ENCODE data around the gene ZMYND8. TPM values are rescaled to one million over a fixed set of nuclear protein-coding genes. Genes with fewer than 3 reads are reported as not detected.

Gene ZMYND8
- total and polyA plus RNA-seq, 10 of the 15 experiments (the other 5 are each of a cell fraction or from before 2014, with no cell fraction given): 12.9 to 54.8 (median 23.1) TPM

GRCh38 chr20:47227576-47227975, 128.9 kb downstream of the ZMYND8 start:
- ATAC-seq: no peak
- Histone ChIP-seq H4K20me1 (ENCODE audit: control insufficient read depth, insufficient read depth) (no peaks in the 10 kb centered on the region), H3K27ac (ENCODE audit: control insufficient read depth, insufficient read depth) (no peak overlapping the region), H3K4me1 (ENCODE audit: control insufficient read depth, insufficient read depth, low read length) (no peaks in the 10 kb centered on the region), H3K27me3 (replicated peaks in 1 of 2; ENCODE audit: control insufficient read depth in 2 of 2, insufficient read depth in 2 of 2, low read length in 1 of 2) (no peaks in the 10 kb centered on the region), H3K4me2 (ENCODE audit: control insufficient read depth, insufficient read depth) (no peak overlapping the region), H3K36me3 (ENCODE audit: control insufficient read depth in 2 of 2, insufficient read depth in 2 of 2, low read length in 1 of 2) (peaks cover 26 to 45% of the 10 kb centered on the region in 2 experiments), H3K9me3 (replicated peaks; ENCODE audit: control insufficient read depth, insufficient read depth, low read length) (no peaks in the 10 kb centered on the region), H3K9ac (ENCODE audit: control insufficient read depth, insufficient read depth, low read length) (no peak overlapping the region), H2AFZ (ENCODE audit: control insufficient read depth, low read depth, low read length) (no peak overlapping the region), H3K79me2 (ENCODE audit: control insufficient read depth, insufficient read depth, low read length) (no peaks in the 10 kb centered on the region), H3K4me3 (no peak overlapping the region)
- in situ Hi-C loops (cut with MboI) (no loop called here), intact Hi-C loops (cut with micrococcal nuclease; ENCODE audit: unreplicated experiment) (no loop called here)
- FAIRE-seq: no peak
- RAD21 ChIA-PET (ENCODE audit: unreplicated experiment): interaction anchor here (1.5 kb wide), 1 partner anchor 156 kb away, joined by 4 read pairs; no protein-coding TSS in a partner anchor
- POLR2A ChIA-PET: interaction anchor here (0.8 to 0.9 kb wide), 2 partner anchors 9 to 14 kb away, joined by 3 to 5 read pairs; no protein-coding TSS in a partner anchor
- 88% methylated on average over 9 of the region's 9 CpGs for WGBS (ENCODE audit: insufficient coverage, insufficient replicate concordance, low lambda C conversion rate, missing lambda C conversion rate)
- CTCF ChIA-PET: interaction anchor here (1.1 to 3.2 kb wide), 4 partner anchors 21 to 157 kb away, joined by 3 to 13 read pairs (median 4); no protein-coding TSS in a partner anchor
- no TSS peak for BruUV-seq (replicated peaks)
- no peak for TF ChIP-seq NR2F1 (conservative IDR thresholded peaks at IDR 0.05)
- peak; percentile 55; the same call in 1 of the 2 replicates for TF ChIP-seq NFXL1 (IDR thresholded peaks at IDR 0.05; ENCODE audit: borderline replicate concordance)
- SMC1A ChIA-PET (ENCODE audit: uncharacterized antibody, unreplicated experiment): interaction anchor here (0.9 to 2.2 kb wide), 2 partner anchors 14 to 156 kb away, joined by 4 to 8 read pairs; no protein-coding TSS in a partner anchor
- DNase-seq (ENCODE audit: low read depth, low spot score): no peak

DNA sequence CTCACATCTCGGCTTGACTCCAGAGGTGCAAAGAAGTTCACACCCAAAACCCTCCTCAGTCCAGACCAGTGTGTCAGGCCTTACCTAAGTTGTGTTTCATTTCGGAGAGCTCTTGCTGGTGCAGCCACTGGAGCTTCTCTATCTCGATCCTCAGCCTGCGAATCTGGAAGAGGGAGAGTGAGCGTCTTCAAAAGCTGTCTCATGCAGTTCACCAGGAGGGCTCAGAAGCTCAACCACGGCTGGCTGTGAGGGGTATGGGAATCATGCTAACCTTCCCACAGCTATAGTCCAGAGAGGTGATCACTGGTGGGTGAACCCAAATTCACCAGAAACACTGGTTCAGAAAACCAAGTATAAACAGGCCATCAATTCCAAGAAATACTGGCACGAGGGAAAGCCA, 129.4 kb downstream of the ZMYND8 start:
- in situ Hi-C loops (cut with MboI) (no loop called here), intact Hi-C loops (cut with micrococcal nuclease; ENCODE audit: unreplicated experiment) (no loop called here)
- H3K27ac ChIP-seq (ENCODE audit: control insufficient read depth, insufficient read depth): no peak overlapping the region
- no peaks in the 10 kb centered on the region for H3K9me3 ChIP-seq (replicated peaks; ENCODE audit: control insufficient read depth, insufficient read depth, low read length)
- ChIA-PET RAD21 (ENCODE audit: unreplicated experiment) (interaction anchor here (1.5 kb wide), 1 partner anchor 157 kb away, joined by 4 read pairs; no protein-coding TSS in a partner anchor), POLR2A (interaction anchor here (0.8 kb wide), 1 partner anchor 14 kb away, joined by 3 read pairs; no protein-coding TSS in a partner anchor), CTCF (interaction anchor here (1.1 to 1.2 kb wide), 2 partner anchors 21 to 157 kb away, joined by 3 to 5 read pairs; no protein-coding TSS in a partner anchor), SMC1A (ENCODE audit: uncharacterized antibody, unreplicated experiment) (interaction anchor here (0.9 to 2.2 kb wide), 2 partner anchors 14 to 157 kb away, joined by 4 to 8 read pairs; no protein-coding TSS in a partner anchor)
- ATAC-seq (no peak), DNase-seq (ENCODE audit: low read depth, low spot score) (no peak), FAIRE-seq (no peak)
- 82% methylated on average over 7 of the region's 7 CpGs for WGBS (ENCODE audit: insufficient coverage, insufficient replicate concordance, low lambda C conversion rate, missing lambda C conversion rate)
- H3K4me1 ChIP-seq (ENCODE audit: control insufficient read depth, insufficient read depth, low read length): no peaks in the 10 kb centered on the region
- no peak overlapping the region for H2AFZ ChIP-seq (ENCODE audit: control insufficient read depth, low read depth, low read length)
- no peaks in the 10 kb centered on the region for H4K20me1 ChIP-seq (ENCODE audit: control insufficient read depth, insufficient read depth)
- no peak overlapping the region for H3K9ac ChIP-seq (ENCODE audit: control insufficient read depth, insufficient read depth, low read length)
- no peak overlapping the region for H3K4me3 ChIP-seq
- no peak overlapping the region for H3K4me2 ChIP-seq (ENCODE audit: control insufficient read depth, insufficient read depth)
- H3K36me3 ChIP-seq (ENCODE audit: control insufficient read depth in 2 of 2, insufficient read depth in 2 of 2, low read length in 1 of 2): peaks cover 26 to 49% of the 10 kb centered on the region in 2 experiments
- BruUV-seq (replicated peaks): no TSS peak
- H3K79me2 ChIP-seq (ENCODE audit: control insufficient read depth, insufficient read depth, low read length): no peaks in the 10 kb centered on the region
- H3K27me3 ChIP-seq (replicated peaks in 1 of 2; ENCODE audit: control insufficient read depth in 2 of 2, insufficient read depth in 2 of 2, low read length in 1 of 2): no peaks in the 10 kb centered on the region
- TF ChIP-seq, protein P1, sequence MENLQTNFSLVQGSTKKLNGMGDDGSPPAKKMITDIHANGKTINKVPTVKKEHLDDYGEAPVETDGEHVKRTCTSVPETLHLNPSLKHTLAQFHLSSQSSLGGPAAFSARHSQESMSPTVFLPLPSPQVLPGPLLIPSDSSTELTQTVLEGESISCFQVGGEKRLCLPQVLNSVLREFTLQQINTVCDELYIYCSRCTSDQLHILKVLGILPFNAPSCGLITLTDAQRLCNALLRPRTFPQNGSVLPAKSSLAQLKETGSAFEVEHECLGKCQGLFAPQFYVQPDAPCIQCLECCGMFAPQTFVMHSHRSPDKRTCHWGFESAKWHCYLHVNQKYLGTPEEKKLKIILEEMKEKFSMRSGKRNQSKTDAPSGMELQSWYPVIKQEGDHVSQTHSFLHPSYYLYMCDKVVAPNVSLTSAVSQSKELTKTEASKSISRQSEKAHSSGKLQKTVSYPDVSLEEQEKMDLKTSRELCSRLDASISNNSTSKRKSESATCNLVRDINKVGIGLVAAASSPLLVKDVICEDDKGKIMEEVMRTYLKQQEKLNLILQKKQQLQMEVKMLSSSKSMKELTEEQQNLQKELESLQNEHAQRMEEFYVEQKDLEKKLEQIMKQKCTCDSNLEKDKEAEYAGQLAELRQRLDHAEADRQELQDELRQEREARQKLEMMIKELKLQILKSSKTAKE (IDR thresholded peaks at IDR 0.05; ENCODE audit: low read depth, poor library complexity, severe bottlenecking): no peak
- no peak for TF ChIP-seq IRF5 (IDR thresholded peaks at IDR 0.05; ENCODE audit: borderline replicate concordance)
- no peak for TF ChIP-seq CEBPZ (IDR thresholded peaks at IDR 0.05; ENCODE audit: low read depth, low read length)
- TF ChIP-seq SMC3 (IDR thresholded peaks at IDR 0.05; ENCODE audit: borderline replicate concordance, low read length): no peak
- TF ChIP-seq RFX5 (IDR thresholded peaks at IDR 0.05; ENCODE audit: low read depth, low read length): no peak
- TF ChIP-seq FOS (IDR thresholded peaks at IDR 0.05; ENCODE audit: borderline replicate concordance, extremely low read depth, insufficient read length): no peak
- no peak for TF ChIP-seq EP300 (IDR thresholded peaks at IDR 0.05; ENCODE audit: borderline replicate concordance in 1 of 2, control insufficient read depth in 1 of 2, low read depth in 2 of 2, low read length in 2 of 2)

All from GM12878 (cell line).